GM06990 (cell line): ENCODE measurements around the gene PHGDH.

Experiments used
- DNase-seq: peaks from one replicate; pipeline ENCODE4 v3.0.0-alpha.2; 2011; ENCODE audit not compliant: insufficient read length; ENCODE audit errors: extremely low read depth
- H3K27me3 ChIP-seq: replicated peaks from 2 replicates; pipeline ENCODE4 v1.6.0; 2011; ENCODE audit warnings: low read length; ENCODE audit not compliant: control insufficient read depth, insufficient read depth
- H3K36me3 ChIP-seq: 2 replicates; pipeline ENCODE4 v1.5.1; 2011; ENCODE audit warnings: low read length; ENCODE audit not compliant: control insufficient read depth, insufficient read depth
- H3K4me3 ChIP-seq: replicated peaks from 2 replicates; pipeline ENCODE4 v1.5.1; 2011; ENCODE audit warnings: low read depth, mild to moderate bottlenecking, control low read depth, low read length
- TF ChIP-seq, protein P1 (sequence below): IDR thresholded peaks from 2 replicates; pipeline ENCODE4 v1.5.1; 2011; ENCODE audit warnings: low read length, control low read depth, mild to moderate bottlenecking, inconsistent platforms; ENCODE audit not compliant: insufficient read depth, poor library complexity, severe bottlenecking

Gene PHGDH

DNA sequence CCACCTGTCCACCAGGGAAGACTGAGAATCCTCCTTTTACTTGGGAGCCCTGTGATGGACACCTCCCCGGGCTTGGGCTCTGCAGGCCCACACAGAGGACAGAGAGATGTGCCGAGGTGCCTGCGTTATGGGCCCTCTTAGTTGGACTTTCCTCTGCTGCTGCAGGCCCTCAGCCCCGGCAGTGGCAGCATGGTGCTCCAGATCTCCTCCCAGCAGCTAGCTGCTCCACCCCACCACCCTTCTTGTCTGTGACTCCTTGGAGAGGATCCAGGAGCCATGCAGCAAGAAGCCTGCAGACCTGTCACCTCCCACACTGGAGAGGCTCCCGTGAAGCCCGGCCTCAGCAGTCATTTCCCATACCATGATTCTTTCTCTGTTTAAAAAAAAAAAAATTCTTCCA lies 27.4 kb downstream of the PHGDH start:
- H3K27me3 ChIP-seq = no peaks in the 10 kb centered on the region; the same call in 1 of the 2 replicates
- TF ChIP-seq, protein P1, sequence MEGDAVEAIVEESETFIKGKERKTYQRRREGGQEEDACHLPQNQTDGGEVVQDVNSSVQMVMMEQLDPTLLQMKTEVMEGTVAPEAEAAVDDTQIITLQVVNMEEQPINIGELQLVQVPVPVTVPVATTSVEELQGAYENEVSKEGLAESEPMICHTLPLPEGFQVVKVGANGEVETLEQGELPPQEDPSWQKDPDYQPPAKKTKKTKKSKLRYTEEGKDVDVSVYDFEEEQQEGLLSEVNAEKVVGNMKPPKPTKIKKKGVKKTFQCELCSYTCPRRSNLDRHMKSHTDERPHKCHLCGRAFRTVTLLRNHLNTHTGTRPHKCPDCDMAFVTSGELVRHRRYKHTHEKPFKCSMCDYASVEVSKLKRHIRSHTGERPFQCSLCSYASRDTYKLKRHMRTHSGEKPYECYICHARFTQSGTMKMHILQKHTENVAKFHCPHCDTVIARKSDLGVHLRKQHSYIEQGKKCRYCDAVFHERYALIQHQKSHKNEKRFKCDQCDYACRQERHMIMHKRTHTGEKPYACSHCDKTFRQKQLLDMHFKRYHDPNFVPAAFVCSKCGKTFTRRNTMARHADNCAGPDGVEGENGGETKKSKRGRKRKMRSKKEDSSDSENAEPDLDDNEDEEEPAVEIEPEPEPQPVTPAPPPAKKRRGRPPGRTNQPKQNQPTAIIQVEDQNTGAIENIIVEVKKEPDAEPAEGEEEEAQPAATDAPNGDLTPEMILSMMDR = no peak
- no peaks in the 10 kb centered on the region for H3K36me3 ChIP-seq
- H3K4me3 ChIP-seq = no peak overlapping the region
- DNase-seq = no peak

DNA sequence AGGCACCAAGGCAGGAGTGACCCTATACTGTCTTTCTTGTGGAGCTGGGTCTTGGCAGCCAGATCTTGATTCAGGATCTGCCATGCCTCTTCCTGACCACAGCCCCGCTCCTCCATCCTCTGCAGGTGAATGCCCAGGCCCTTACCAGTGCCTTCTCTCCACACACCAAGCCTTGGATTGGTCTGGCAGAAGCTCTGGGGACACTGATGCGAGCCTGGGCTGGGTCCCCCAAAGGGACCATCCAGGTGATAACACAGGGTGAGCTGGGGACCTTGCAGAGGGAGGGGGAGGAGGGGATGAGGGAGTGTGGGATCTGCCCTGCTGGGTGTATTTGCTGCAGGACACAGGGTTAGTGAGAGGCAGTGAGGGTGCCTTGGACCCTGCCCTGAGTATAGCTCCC lies 28.5 kb downstream of the PHGDH start:
- TF ChIP-seq, protein P1 = no peak
- Histone ChIP-seq H3K4me3 (no peak overlapping the region), H3K27me3 (no peaks in the 10 kb centered on the region; the same call in 1 of the 2 replicates), H3K36me3 (no peaks in the 10 kb centered on the region)
- DNase-seq = no peak

DNA sequence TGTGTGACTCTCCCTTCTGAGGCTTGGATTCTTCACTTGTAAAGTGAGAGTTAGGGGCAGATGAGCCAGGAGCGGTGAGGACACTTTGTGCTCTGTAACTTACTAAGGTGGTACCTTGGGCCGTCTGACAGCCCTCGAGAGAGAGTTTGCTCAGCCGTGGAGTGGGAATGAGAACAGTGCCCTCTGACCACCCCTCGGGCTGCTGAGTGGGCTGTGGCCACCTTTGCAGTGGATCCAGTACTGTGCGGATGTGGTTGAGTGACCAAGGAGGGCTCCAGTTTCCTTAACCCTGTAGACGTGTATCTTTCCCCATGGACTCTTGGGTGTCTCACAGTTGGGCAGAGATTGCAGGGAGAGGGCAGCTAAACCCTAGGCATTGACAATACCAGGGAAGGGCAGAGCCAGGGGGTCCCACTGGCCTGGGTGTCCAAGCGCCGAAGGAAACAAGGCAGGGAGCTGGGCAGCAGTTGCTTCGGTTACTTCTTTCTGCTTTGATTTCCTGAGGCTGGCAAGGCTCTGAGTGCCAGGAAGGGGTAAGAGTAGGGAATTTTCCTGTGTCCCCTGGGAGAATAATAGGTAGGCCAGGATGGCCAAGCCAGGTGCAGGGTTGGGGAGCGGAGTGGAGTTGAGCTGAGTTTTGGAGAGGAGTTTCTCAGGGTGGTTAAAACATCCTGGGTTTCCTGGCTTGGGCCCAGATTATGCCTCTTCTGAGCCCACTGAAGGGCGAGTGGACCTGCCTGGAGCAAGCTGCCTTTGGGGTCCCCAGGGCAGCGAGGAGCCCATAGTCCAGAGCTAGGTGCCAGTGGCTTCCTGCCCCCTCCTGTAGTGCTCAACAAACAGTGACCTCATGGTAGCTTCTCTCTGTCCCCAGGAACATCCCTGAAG lies 29.4 kb downstream of the PHGDH start:
- no peak overlapping the region for H3K4me3 ChIP-seq
- no peaks in the 10 kb centered on the region for H3K36me3 ChIP-seq
- DNase-seq = no peak
- no peaks in the 10 kb centered on the region; the same call in 1 of the 2 replicates for H3K27me3 ChIP-seq
- TF ChIP-seq, protein P1 = no peak

DNA sequence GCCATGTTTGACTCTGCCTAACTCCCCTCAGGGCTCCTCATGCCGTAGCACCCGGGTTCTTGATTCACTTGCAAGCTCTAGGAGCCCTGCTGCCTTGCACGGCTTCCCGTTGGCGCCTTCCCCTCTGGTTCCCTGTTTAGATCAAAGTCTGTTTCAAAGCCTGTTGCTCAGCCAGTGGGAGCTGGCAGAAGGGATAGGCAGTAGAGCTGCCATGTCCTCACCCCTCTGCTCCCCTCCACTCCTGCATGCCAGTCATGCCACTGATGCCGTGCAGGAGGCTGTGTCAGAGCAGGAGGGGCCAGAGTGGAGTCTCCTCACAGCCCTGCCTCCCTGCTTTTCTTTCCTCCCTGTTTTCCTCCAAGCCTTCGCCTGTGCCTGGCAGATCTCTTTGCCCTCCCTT lies 30.5 kb downstream of the PHGDH start:
- TF ChIP-seq, protein P1 = no peak
- no peaks in the 10 kb centered on the region for H3K36me3 ChIP-seq
- DNase-seq = no peak
- H3K4me3 ChIP-seq = no peak overlapping the region
- no peaks in the 10 kb centered on the region; the same call in 1 of the 2 replicates for H3K27me3 ChIP-seq

DNA sequence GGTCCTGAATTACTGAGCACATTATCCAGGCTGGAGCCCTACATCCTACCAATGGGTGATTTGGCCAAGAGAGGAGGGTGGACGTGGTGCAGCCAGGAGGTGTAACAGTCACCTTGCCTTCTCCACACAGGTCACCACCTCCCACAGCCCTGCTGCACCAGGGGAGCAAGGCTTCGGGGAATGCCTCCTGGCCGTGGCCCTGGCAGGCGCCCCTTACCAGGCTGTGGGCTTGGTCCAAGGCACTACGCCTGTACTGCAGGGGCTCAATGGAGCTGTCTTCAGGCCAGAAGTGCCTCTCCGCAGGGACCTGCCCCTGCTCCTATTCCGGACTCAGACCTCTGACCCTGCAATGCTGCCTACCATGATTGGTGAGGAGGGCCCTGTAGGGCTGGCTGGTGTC lies 30.9 kb downstream of the PHGDH start:
- no peak overlapping the region for H3K4me3 ChIP-seq
- H3K27me3 ChIP-seq = no peaks in the 10 kb centered on the region
- TF ChIP-seq, protein P1 = no peak
- no peaks in the 10 kb centered on the region for H3K36me3 ChIP-seq
- DNase-seq = no peak
